SK-N-SH treated with all-trans-retinoic acid at 6 μM for 48 hours (cell line): Measurements from ENCODE around the gene GAS2.

Source experiments
- ATAC-seq: fragments of 200-7000 bp; cut with Tn5 transposase; 3 replicates; pipeline ENCODE4 v1.9.1; 2020; ENCODE audit warnings: mild to moderate bottlenecking, moderate library complexity
- ARNTL ChIP-seq: fragments of 450-650 bp; formaldehyde crosslinking; IDR thresholded peaks from 2 replicates; pipeline ENCODE4 v1.5.0; 2020; ENCODE audit warnings: low read depth, mild to moderate bottlenecking, moderate library complexity, borderline replicate concordance
- BACH2 ChIP-seq: fragments of 250-450 bp; sonication (Bioruptor Pico); IDR thresholded peaks from 2 replicates; pipeline ENCODE4 v1.9.0; 2021; ENCODE audit warnings: mild to moderate bottlenecking, borderline replicate concordance
- CSDC2 ChIP-seq: fragments of 250-450 bp; sonication (Bioruptor Pico); IDR thresholded peaks from 2 replicates; pipeline ENCODE4 v1.5.0; 2020; ENCODE audit warnings: mild to moderate bottlenecking, moderate library complexity
- ESRRG ChIP-seq: fragments of 250-450 bp; sonication (Bioruptor Pico); IDR thresholded peaks from 2 replicates; pipeline ENCODE4 v1.6.1; 2021; ENCODE audit warnings: mild to moderate bottlenecking
- GLIS3 ChIP-seq: fragments of 250-450 bp; sonication (Bioruptor Pico); IDR thresholded peaks from 2 replicates; pipeline ENCODE4 v1.5.0; 2020; ENCODE audit warnings: mild to moderate bottlenecking, moderate library complexity
- ISL1 ChIP-seq: fragments of 250-450 bp; sonication (Bioruptor Pico); IDR thresholded peaks from 2 replicates; pipeline ENCODE4 v2.1.2; 2022; ENCODE audit warnings: mild to moderate bottlenecking, moderate library complexity
- PPARA ChIP-seq: fragments of 250-450 bp; sonication (Bioruptor Pico); IDR thresholded peaks from 2 replicates; pipeline ENCODE4 v1.5.0; 2020; ENCODE audit warnings: mild to moderate bottlenecking, borderline replicate concordance
- RARB ChIP-seq: fragments of 250-450 bp; sonication (Bioruptor Pico); IDR thresholded peaks from 2 replicates; pipeline ENCODE4 v1.8.0; 2021; ENCODE audit warnings: mild to moderate bottlenecking, moderate library complexity
- SNAI2 ChIP-seq: fragments of 250-450 bp; sonication (Bioruptor Pico); IDR thresholded peaks from 2 replicates; pipeline ENCODE4 v1.5.0; 2020; ENCODE audit warnings: mild to moderate bottlenecking, moderate library complexity
- TSHZ2 ChIP-seq: fragments of 250-450 bp; sonication (Bioruptor Pico); IDR thresholded peaks from 2 replicates; pipeline ENCODE4 v1.5.0; 2020; ENCODE audit warnings: mild to moderate bottlenecking, moderate library complexity
- ZC3H10 ChIP-seq: fragments of 250-450 bp; sonication (Bioruptor Pico); IDR thresholded peaks from 2 replicates; pipeline ENCODE4 v1.5.1; 2021; ENCODE audit warnings: mild to moderate bottlenecking, moderate library complexity
- ZFP3 ChIP-seq: fragments of 250-450 bp; sonication (Bioruptor Pico); IDR thresholded peaks from 2 replicates; pipeline ENCODE4 v1.5.0; 2020; ENCODE audit warnings: mild to moderate bottlenecking, moderate library complexity
- ZFP30 ChIP-seq: fragments of 450-650 bp; formaldehyde crosslinking; IDR thresholded peaks from 2 replicates; pipeline ENCODE4 v1.5.0; 2022; ENCODE audit warnings: mild to moderate bottlenecking, moderate library complexity
- ZNF565 ChIP-seq: fragments of 450-650 bp; formaldehyde crosslinking; conservative IDR thresholded peaks from 2 replicates; pipeline ENCODE4 v1.5.0; 2020; ENCODE audit warnings: low read depth, mild to moderate bottlenecking, moderate library complexity
- ZNF70 ChIP-seq: fragments of 450-650 bp; formaldehyde crosslinking; IDR thresholded peaks from 2 replicates; pipeline ENCODE4 v1.5.0; 2020; ENCODE audit warnings: mild to moderate bottlenecking, moderate library complexity
- ZNF8 ChIP-seq: fragments of 450-650 bp; formaldehyde crosslinking; IDR thresholded peaks from 2 replicates; pipeline ENCODE4 v1.5.0; 2020; ENCODE audit warnings: mild to moderate bottlenecking, moderate library complexity
- TF ChIP-seq, protein P1 (sequence below): fragments of 250-450 bp; sonication (Bioruptor Pico); IDR thresholded peaks from 2 replicates; pipeline ENCODE4 v1.5.1; 2021; ENCODE audit warnings: mild to moderate bottlenecking, moderate library complexity
- TF ChIP-seq, protein P2 (sequence below): fragments of 250-450 bp; sonication (Bioruptor Pico); IDR thresholded peaks from 2 replicates; pipeline ENCODE4 v1.8.0; 2020; ENCODE audit warnings: mild to moderate bottlenecking, moderate library complexity, borderline replicate concordance
- TF ChIP-seq, protein P3 (sequence below): fragments of 250-450 bp; sonication (Bioruptor Pico); IDR thresholded peaks from 2 replicates; pipeline ENCODE4 v1.8.0; 2021; ENCODE audit warnings: low read depth, mild to moderate bottlenecking, moderate library complexity, borderline replicate concordance

GAS2 gene

DNA sequence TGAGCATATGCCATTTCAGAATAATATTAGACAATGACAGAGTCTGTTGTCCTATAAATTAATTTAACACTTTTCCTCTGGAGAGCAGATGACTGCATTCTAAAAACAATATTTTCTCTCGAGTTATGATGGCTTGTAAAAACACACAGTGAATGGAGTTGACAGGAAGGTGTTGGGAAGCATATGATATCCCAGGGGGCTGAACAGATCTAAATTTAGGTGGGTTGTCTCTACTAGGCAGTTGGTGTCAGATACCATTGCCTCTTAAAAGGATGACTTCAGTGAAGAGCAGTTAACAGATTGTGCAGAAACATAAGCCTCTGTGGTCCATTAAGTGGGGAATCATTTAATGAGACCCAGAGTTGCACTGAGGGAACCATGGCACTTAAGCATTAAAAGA is 132.5 kb downstream of the GAS2 start:
- TF ChIP-seq ZC3H10 (CRISPR knock-in tag) (no peak), RARB (CRISPR knock-in tag) (no peak), ZFP30 (CRISPR knock-in tag) (no peak), SNAI2 (no peak), ARNTL (no peak), ZNF565 (no peak), ISL1 (no peak), BACH2 (CRISPR knock-in tag) (no peak), CSDC2 (CRISPR knock-in tag) (no peak), ZFP3 (no peak)
- TF ChIP-seq, protein P1, sequence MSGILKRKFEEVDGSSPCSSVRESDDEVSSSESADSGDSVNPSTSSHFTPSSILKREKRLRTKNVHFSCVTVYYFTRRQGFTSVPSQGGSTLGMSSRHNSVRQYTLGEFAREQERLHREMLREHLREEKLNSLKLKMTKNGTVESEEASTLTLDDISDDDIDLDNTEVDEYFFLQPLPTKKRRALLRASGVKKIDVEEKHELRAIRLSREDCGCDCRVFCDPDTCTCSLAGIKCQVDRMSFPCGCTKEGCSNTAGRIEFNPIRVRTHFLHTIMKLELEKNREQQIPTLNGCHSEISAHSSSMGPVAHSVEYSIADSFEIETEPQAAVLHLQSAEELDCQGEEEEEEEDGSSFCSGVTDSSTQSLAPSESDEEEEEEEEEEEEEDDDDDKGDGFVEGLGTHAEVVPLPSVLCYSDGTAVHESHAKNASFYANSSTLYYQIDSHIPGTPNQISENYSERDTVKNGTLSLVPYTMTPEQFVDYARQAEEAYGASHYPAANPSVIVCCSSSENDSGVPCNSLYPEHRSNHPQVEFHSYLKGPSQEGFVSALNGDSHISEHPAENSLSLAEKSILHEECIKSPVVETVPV (CRISPR knock-in tag), result no peak
- TF ChIP-seq, protein P2, sequence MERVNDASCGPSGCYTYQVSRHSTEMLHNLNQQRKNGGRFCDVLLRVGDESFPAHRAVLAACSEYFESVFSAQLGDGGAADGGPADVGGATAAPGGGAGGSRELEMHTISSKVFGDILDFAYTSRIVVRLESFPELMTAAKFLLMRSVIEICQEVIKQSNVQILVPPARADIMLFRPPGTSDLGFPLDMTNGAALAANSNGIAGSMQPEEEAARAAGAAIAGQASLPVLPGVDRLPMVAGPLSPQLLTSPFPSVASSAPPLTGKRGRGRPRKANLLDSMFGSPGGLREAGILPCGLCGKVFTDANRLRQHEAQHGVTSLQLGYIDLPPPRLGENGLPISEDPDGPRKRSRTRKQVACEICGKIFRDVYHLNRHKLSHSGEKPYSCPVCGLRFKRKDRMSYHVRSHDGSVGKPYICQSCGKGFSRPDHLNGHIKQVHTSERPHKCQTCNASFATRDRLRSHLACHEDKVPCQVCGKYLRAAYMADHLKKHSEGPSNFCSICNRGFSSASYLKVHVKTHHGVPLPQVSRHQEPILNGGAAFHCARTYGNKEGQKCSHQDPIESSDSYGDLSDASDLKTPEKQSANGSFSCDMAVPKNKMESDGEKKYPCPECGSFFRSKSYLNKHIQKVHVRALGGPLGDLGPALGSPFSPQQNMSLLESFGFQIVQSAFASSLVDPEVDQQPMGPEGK (CRISPR knock-in tag), result no peak
- TF ChIP-seq, protein P3, sequence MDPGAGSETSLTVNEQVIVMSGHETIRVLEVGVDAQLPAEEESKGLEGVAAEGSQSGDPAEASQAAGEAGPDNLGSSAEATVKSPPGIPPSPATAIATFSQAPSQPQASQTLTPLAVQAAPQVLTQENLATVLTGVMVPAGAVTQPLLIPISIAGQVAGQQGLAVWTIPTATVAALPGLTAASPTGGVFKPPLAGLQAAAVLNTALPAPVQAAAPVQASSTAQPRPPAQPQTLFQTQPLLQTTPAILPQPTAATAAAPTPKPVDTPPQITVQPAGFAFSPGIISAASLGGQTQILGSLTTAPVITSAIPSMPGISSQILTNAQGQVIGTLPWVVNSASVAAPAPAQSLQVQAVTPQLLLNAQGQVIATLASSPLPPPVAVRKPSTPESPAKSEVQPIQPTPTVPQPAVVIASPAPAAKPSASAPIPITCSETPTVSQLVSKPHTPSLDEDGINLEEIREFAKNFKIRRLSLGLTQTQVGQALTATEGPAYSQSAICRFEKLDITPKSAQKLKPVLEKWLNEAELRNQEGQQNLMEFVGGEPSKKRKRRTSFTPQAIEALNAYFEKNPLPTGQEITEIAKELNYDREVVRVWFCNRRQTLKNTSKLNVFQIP (CRISPR knock-in tag), result no peak
- ATAC-seq, result no peak

GRCh38 chr11:22800482-22800881 is 134.1 kb downstream of the GAS2 start:
- TF ChIP-seq BACH2 (CRISPR knock-in tag) (no peak), ZNF565 (no peak), PPARA (CRISPR knock-in tag) (no peak)
- TF ChIP-seq, protein P3 (CRISPR knock-in tag), result no peak
- no peak for ATAC-seq

DNA sequence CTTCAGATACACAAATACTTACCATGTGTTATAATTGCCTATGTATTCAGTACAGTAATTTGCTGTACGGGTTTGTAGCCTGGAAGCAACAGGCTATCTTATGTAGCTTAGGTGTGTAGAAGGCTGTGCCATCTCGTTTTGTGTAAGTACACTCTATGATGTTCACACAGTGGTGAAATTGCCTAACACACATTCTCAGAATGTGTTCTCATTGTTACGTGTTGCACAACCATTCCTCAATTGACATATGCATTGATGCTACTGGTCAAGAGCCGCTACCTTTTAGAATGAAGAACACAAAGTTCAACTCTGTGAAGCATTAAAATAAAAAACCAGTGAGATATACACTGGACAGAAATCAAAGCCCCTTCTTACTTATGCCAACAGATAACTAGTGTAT is 136.4 kb downstream of the GAS2 start:
- no peak for ATAC-seq
- TF ChIP-seq, protein P1 (CRISPR knock-in tag), result no peak
- no peak for TF ChIP-seq GLIS3
- TF ChIP-seq, protein P2 (CRISPR knock-in tag), result no peak
- TF ChIP-seq ESRRG (CRISPR knock-in tag), result no peak

GRCh38 chr11:22807391-22807790 is 141.0 kb downstream of the GAS2 start:
- no peak for ATAC-seq
- no peak for TF ChIP-seq ZNF8 (CRISPR knock-in tag)
- TF ChIP-seq ZFP30 (CRISPR knock-in tag), result no peak
- no peak for TF ChIP-seq ZNF70 (CRISPR knock-in tag)
- TF ChIP-seq, protein P2 (CRISPR knock-in tag), result no peak
- TF ChIP-seq ZFP3, result no peak
- no peak for TF ChIP-seq PPARA (CRISPR knock-in tag)
- no peak for TF ChIP-seq ZC3H10 (CRISPR knock-in tag)
- no peak for TF ChIP-seq CSDC2 (CRISPR knock-in tag)
- no peak for TF ChIP-seq ESRRG (CRISPR knock-in tag)
- TF ChIP-seq TSHZ2 (CRISPR knock-in tag), result no peak
